Activated CD4-positive, alpha-beta T cell treated with anti-CD3 and anti-CD28 coated beads, Interleukin-2, amount 10 ng/mL, durations not matched to agents 7 days and 5 days (primary cell): ENCODE results near the gene PER2. TPM values are rescaled to one million over a fixed set of nuclear protein-coding genes. Genes with fewer than 3 reads are reported as not detected.
"Not testable (repeated sequence)": the region's sequence is repeated elsewhere in the genome, so short reads cannot be mapped to it uniquely, and the experiment has no call there.

Experiments
- CTCF ChIA-PET: fragments of 350-600 bp; sonication (Branson Sonifier 250); formaldehyde crosslinking; loops from one replicate; lab custom pipeline; 2021; ENCODE audit warnings: antibody characterized with exemption; lab: Charles Lee
- POLR2A ChIA-PET: fragments of 350-600 bp; sonication (Branson Sonifier 250); formaldehyde crosslinking; loops from one replicate; lab custom pipeline; 2021; ENCODE audit warnings: antibody characterized with exemption; lab: Charles Lee
- DNase-seq: peaks from one replicate; pipeline ENCODE4 v3.0.0-alpha.2; 2020
- H3K27ac Mint-ChIP-seq: one replicate; pipeline ENCODE4 v1.8.0; 2021; ENCODE audit warnings: mild to moderate bottlenecking, moderate library complexity, mixed read lengths
- H3K27me3 Mint-ChIP-seq: one replicate; pipeline ENCODE4 v1.8.0; 2021; ENCODE audit warnings: mixed read lengths
- H3K36me3 Mint-ChIP-seq: one replicate; pipeline ENCODE4 v1.8.0; 2021; ENCODE audit warnings: low read depth, mixed read lengths
- H3K4me1 Mint-ChIP-seq: one replicate; pipeline ENCODE4 v1.8.0; 2021; ENCODE audit warnings: mixed read lengths
- H3K4me3 Mint-ChIP-seq: one replicate; pipeline ENCODE4 v1.8.0; 2021; ENCODE audit warnings: mild to moderate bottlenecking, moderate library complexity, mixed read lengths
- H3K9me3 Mint-ChIP-seq: one replicate; pipeline ENCODE4 v1.8.0; 2021; ENCODE audit warnings: mixed read lengths
- total RNA-seq, 2 experiments: library from RNA; stranded (reverse); gene quantifications; one replicate each; pipeline ENCODE4 v1.2.3, GENCODE V29; 2021

The PER2 gene
- total RNA-seq, 2 experiments from 2014 or later = 11.8 to 13.1 TPM

GRCh38 chr2:238281826-238282480 is 6.5 kb downstream of the PER2 start:
- ChIA-PET POLR2A (no interaction called here), CTCF (interaction anchor here (1.1 kb wide), 1 partner anchor 19 kb away, joined by 4 read pairs; no protein-coding TSS in a partner anchor)
- H3K36me3 Mint-ChIP-seq = no peaks in the 10 kb centered on the region
- no peak overlapping the region for H3K4me3 Mint-ChIP-seq
- H3K27ac Mint-ChIP-seq = no peak overlapping the region
- no peaks in the 10 kb centered on the region for H3K9me3 Mint-ChIP-seq
- H3K27me3 Mint-ChIP-seq = no peaks in the 10 kb centered on the region
- H3K4me1 Mint-ChIP-seq = peaks cover 11% of the 10 kb centered on the region
- DNase-seq = no peak

GRCh38 chr2:238280083-238280825 is 8.2 kb downstream of the PER2 start:
- no peak for DNase-seq
- peaks cover 2% of the 10 kb centered on the region for H3K4me1 Mint-ChIP-seq
- ChIA-PET POLR2A (no interaction called here), CTCF (no interaction called here)
- peaks cover 4% of the 10 kb centered on the region for H3K36me3 Mint-ChIP-seq
- no peak overlapping the region for H3K27ac Mint-ChIP-seq
- H3K4me3 Mint-ChIP-seq = no peak overlapping the region
- H3K9me3 Mint-ChIP-seq = no peaks in the 10 kb centered on the region
- H3K27me3 Mint-ChIP-seq = no peaks in the 10 kb centered on the region

- Mint-ChIP-seq H3K9me3 (no peaks in the 10 kb centered on the region), H3K27ac (no peak overlapping the region), H3K4me3 (no peak overlapping the region), H3K36me3 (peaks cover 4% of the 10 kb centered on the region), H3K27me3 (no peaks in the 10 kb centered on the region), H3K4me1 (peaks cover 2% of the 10 kb centered on the region)
- ChIA-PET POLR2A (no interaction called here), CTCF (interaction anchor here (1.4 kb wide), 1 partner anchor 32 kb away, joined by 3 read pairs; no protein-coding TSS in a partner anchor)
- DNase-seq = no peak
Observed at GRCh38 chr2:238279324-238279682, 9.1 kb downstream of the PER2 start.

DNA sequence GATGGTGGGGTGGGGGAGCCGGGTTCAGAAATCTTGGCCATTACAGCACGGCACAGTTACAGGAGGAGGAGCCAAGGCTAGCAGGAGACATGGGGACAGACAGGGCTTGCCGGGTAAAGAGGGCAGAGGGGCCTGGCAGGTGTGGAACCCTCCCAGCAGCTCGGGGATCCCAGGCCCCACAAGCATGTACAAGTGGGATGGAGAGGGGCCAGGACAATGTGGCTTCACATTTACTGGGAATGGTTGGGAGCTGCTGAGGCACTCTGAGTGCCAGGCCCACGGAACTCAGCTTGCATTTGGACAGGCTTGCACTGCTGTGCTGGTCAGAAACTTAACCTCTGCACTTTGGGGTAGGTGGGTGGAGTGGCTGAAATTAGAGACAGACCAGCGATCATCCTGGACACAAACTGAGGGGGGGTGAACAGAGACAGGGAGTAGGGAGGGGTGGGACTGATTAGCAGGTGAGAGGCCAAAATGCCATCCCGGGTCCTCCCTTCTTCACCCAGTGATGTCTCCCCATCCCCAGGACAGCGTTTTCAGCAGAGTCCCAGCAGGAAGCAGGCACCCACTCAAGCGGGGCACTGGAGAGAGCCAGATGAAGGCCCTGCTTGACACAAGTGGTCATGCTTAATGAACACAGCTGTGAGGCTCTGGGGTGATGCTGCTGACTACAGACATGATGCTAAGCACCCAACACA is 9.6 kb downstream of the PER2 start:
- H3K9me3 Mint-ChIP-seq = no peaks in the 10 kb centered on the region
- ChIA-PET POLR2A (no interaction called here), CTCF (interaction anchor here (1.4 kb wide), 1 partner anchor 31 kb away, joined by 3 read pairs; no protein-coding TSS in a partner anchor)

GRCh38 chr2:238277695-238278094 is 10.7 kb downstream of the PER2 start:
- Mint-ChIP-seq H3K27ac (peak overlapping the region; percentile 55), H3K4me1 (peaks cover 2% of the 10 kb centered on the region), H3K36me3 (peaks cover 6% of the 10 kb centered on the region), H3K27me3 (no peaks in the 10 kb centered on the region), H3K4me3 (no peak overlapping the region), H3K9me3 (no peaks in the 10 kb centered on the region)
- POLR2A ChIA-PET = no interaction called here
- CTCF ChIA-PET = no interaction called here
- no peak for DNase-seq

More for the DNA sequence above, 9.6 kb downstream of the PER2 start:
- Mint-ChIP-seq H3K4me1 (peaks cover 2% of the 10 kb centered on the region), H3K4me3 (no peak overlapping the region), H3K27me3 (no peaks in the 10 kb centered on the region), H3K27ac (no peak overlapping the region), H3K36me3 (peaks cover 4% of the 10 kb centered on the region)
- DNase-seq = no peak

DNA sequence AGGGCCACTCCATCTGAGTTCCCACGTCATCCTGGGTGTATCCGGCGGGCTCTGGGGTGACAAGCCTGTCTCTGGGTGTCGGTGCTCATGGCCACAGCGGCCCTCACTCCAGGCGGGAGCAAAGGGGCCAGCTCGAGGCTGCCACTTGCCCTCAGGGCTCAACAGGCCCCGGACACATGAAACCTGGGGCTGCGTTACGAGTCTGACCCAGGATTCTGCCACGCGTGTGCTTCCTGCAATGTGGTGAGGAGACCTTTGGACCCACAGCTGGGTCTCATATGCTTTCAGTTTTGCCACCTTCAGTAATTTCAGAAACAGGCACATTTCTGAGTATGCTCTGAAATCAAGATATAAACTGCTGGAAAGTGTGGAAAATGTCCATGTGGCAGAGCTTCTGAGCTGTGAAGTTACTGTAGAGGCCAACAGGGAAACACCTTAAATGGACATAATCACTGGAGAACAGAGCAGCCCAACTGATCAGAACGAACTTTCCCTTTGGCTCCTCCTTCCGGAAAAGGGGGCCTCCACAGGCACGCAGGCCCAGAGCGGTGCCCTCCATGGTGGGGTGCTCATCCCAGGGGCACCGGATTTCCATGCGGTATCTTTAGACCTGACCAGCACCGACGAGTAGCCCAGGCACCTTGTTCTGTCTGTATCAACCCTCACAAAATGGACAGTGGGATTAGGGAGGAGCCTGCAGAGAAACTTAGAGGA is 14.1 kb downstream of the PER2 start:
- CTCF ChIA-PET = interaction anchor here (0.8 to 2.5 kb wide), 3 partner anchors 11 to 17 kb away, joined by 4 to 15 read pairs (median 4); no protein-coding TSS in a partner anchor
- Mint-ChIP-seq H3K9me3 (no peaks in the 10 kb centered on the region), H3K4me1 (no peaks in the 10 kb centered on the region), H3K27ac (no peak overlapping the region), H3K36me3 (peaks cover 6% of the 10 kb centered on the region), H3K4me3 (no peak overlapping the region), H3K27me3 (no peaks in the 10 kb centered on the region)
- no peak for DNase-seq
- POLR2A ChIA-PET = no interaction called here

GRCh38 chr2:238273433-238273832 is 15.0 kb downstream of the PER2 start:
- H3K4me3 Mint-ChIP-seq, H3K9me3 Mint-ChIP-seq, DNase-seq, POLR2A ChIA-PET, H3K4me1 Mint-ChIP-seq, H3K27ac Mint-ChIP-seq, H3K36me3 Mint-ChIP-seq, H3K27me3 Mint-ChIP-seq: not testable (repeated sequence)
- CTCF ChIA-PET = interaction anchor here (1.2 kb wide), 2 partner anchors 10 to 14 kb away, joined by 3 read pairs; no protein-coding TSS in a partner anchor

- POLR2A ChIA-PET = no interaction called here
- Mint-ChIP-seq H3K27ac (no peak overlapping the region), H3K4me1 (no peaks in the 10 kb centered on the region), H3K4me3 (no peak overlapping the region), H3K9me3 (no peaks in the 10 kb centered on the region), H3K27me3 (no peaks in the 10 kb centered on the region), H3K36me3 (peaks cover 9% of the 10 kb centered on the region)
- DNase-seq = no peak
- CTCF ChIA-PET = interaction anchor here (1.1 to 1.8 kb wide), 3 partner anchors 9 to 38 kb away, joined by 3 to 4 read pairs (median 4); no protein-coding TSS in a partner anchor
Observed at GRCh38 chr2:238272156-238272555, 16.3 kb downstream of the PER2 start.

GRCh38 chr2:238271686-238272085 is 16.7 kb downstream of the PER2 start:
- H3K9me3 Mint-ChIP-seq, DNase-seq, H3K27ac Mint-ChIP-seq, H3K4me1 Mint-ChIP-seq, H3K4me3 Mint-ChIP-seq, POLR2A ChIA-PET, H3K27me3 Mint-ChIP-seq, H3K36me3 Mint-ChIP-seq: not testable (repeated sequence)
- CTCF ChIA-PET = interaction anchor here (1.1 to 1.8 kb wide), 2 partner anchors 14 to 39 kb away, joined by 4 read pairs; no protein-coding TSS in a partner anchor

DNA sequence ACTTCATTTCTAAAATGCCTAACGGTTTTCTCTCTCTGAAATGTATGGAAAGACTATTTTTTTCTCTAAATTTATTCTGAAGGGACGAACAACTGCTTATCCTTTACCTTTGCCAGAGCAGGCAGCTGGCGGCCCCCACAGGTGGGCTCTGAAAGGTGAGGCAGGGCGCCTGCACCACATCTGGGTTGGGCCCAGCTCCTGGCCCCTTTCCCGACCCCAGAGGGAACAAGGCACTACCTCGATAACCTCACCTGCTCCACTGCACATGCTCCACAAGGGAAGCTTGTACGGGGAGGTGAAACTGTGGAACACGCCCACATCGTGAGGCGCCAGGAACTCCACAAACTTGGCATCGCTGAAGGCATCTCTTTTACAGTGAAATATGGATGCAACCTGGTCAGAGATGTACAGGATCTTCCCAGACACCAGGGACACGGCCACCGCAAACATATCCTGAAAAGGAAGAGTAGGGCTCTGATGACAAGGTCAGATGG is 17.3 kb downstream of the PER2 start:
- Mint-ChIP-seq H3K36me3 (peaks cover 5% of the 10 kb centered on the region), H3K27ac (no peak overlapping the region), H3K4me1 (no peaks in the 10 kb centered on the region), H3K9me3 (no peaks in the 10 kb centered on the region), H3K4me3 (no peak overlapping the region), H3K27me3 (no peaks in the 10 kb centered on the region)
- ChIA-PET CTCF (interaction anchor here (1.8 kb wide), 1 partner anchor 15 kb away, joined by 4 read pairs; no protein-coding TSS in a partner anchor), POLR2A (no interaction called here)
- DNase-seq = no peak

GRCh38 chr2:238270606-238271005 is 17.8 kb downstream of the PER2 start:
- POLR2A ChIA-PET = no interaction called here
- H3K27ac Mint-ChIP-seq = no peak overlapping the region
- H3K9me3 Mint-ChIP-seq = no peaks in the 10 kb centered on the region
- H3K36me3 Mint-ChIP-seq = peaks cover 5% of the 10 kb centered on the region
- H3K4me3 Mint-ChIP-seq = no peak overlapping the region
- CTCF ChIA-PET = interaction anchor here (0.6 to 1.8 kb wide), 2 partner anchors 15 to 893 kb away, joined by 3 to 4 read pairs; no protein-coding TSS in a partner anchor
- no peak for DNase-seq
- H3K4me1 Mint-ChIP-seq = no peaks in the 10 kb centered on the region
- H3K27me3 Mint-ChIP-seq = no peaks in the 10 kb centered on the region

DNA sequence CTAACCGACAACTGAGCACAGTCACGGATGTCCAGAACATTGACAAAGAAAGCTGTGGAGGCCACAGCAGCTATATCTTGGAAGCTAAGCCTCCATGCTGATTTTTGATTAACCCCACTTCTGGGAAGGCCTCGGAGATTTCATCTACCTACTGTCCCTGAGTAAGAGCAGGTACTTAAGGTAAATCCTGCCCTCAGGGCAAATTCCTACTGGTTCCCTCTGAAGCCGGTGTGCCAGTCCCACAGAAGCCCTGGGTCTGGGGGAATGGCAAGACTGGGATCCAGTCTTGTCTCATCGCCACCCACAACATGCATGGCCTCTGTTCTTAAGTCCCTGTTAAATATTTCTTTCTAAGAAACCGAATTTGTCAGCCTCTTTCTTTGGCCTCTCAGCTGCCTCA is 18.7 kb downstream of the PER2 start:
- CTCF ChIA-PET = no interaction called here
- H3K36me3 Mint-ChIP-seq = peaks cover 5% of the 10 kb centered on the region
- no peak overlapping the region for H3K27ac Mint-ChIP-seq
- H3K9me3 Mint-ChIP-seq = no peaks in the 10 kb centered on the region
- POLR2A ChIA-PET = no interaction called here
- no peak overlapping the region for H3K4me3 Mint-ChIP-seq
- no peak for DNase-seq
- no peaks in the 10 kb centered on the region for H3K27me3 Mint-ChIP-seq
- no peaks in the 10 kb centered on the region for H3K4me1 Mint-ChIP-seq
